ENCODE results near the gene GPR158.
"Not testable (repeated sequence)": the region's sequence is repeated elsewhere in the genome, so short reads cannot be mapped to it uniquely, and the experiment has no call there.

GPR158 gene

DNA sequence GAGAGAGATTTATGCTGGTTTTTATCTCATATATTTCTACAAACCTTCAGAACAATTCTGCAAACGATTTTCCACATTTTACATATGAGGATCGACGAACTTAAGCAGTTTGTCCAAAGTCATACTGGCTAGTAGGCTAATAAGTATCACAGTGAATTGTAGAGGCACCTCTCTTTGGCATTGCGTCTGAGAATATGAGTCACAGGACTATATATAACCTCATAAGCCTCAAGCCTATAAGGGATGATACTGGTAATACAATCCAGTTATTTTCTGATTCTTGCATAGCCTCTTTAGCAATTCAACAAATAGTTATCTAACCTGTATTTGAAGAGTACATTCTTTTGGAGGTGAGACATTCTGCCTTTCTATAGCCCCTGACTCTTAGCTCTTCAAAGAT lies 129.8 kb downstream of the GPR158 start:
- DNase-seq (ENCODE audit: low read depth) = no peak

DNA sequence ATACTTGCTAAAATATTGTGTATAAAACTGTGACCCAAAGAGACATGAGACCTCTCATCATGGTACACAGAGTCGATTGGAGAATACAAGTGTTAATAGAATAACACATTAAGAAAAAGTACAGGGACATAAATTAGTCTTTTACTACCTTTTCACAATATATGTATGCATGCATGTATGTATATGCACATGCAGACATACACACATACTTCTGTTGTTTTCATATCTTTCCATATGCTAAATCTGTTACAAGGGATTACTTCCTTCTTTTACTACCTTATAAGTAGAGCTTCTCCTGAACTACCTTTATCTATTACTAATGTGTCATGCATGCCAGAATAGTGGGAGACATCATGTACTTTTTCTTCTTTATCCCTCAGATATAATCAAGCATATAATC lies 131.6 kb downstream of the GPR158 start:
- no peak for DNase-seq (ENCODE audit: low read depth)

DNA sequence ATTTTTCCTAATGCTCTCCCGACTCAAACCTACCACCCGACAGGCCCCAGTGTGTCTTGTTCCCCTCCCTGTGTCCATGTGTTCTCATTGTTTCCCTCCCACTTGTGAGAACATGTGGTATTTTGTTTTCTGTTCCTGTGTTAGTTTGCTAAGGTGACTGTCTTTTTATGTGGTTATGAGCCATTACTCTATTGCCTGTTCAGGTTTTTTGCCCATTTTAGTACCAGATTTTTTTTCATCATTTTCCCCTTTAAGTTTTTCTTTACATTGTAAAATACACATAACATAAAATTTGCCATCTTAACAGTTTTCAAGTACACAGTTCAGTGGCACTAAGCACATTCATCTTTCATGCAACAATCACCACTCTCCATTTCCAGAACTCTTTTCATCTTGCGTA lies 133.5 kb downstream of the GPR158 start:
- DNase-seq (ENCODE audit: low read depth) = no peak

DNA sequence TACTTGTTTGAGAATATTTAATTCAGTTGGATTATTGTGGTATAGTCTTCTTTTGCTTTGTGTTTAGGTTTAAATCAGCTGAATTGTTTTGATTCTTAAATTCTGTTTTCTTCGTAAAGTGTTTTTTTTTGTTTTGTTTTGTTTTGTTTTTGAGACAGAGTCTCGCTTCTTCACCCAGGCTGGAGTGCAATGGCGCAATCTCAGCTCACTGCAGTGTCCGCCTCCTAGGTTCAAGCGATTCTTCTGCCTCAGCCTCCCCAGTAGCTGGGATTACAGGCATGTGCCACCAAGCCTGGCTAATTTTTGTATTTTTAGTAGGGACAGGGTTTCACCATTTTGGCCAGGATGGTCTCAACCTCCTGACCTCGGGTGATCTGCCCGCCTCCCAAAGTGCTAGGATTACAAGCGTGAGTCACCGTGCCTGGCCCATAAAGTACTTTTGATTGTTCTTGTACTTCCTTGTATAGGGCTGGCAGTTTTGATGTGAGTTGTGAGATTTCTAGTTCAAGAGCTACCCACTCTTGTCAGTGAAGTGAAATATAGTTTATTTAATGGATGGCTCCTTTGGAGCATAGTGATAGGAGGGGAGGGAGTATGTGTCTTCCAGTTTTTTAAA lies 142.9 kb downstream of the GPR158 start:
- DNase-seq (ENCODE audit: low read depth) = not testable (repeated sequence)

DNA sequence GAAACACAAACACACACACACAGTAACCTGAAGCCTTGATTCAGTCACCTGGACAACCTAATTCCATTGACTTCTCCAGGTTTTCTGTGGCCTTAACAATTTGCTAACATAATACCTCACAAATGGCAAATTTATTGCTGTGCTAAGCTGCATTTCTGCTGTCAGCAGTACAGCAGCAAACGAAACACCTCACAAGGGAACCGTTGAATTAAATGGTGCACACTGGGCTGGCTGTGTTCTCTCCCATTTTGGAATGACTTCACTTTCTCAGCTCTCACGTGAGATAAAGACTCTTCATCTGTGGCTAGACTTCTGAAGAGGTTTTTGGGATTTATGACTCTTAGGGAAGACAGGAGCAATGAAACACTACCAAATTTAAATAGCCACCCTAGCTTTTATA lies 152.5 kb downstream of the GPR158 start:
- DNase-seq (ENCODE audit: low read depth) = no peak

DNA sequence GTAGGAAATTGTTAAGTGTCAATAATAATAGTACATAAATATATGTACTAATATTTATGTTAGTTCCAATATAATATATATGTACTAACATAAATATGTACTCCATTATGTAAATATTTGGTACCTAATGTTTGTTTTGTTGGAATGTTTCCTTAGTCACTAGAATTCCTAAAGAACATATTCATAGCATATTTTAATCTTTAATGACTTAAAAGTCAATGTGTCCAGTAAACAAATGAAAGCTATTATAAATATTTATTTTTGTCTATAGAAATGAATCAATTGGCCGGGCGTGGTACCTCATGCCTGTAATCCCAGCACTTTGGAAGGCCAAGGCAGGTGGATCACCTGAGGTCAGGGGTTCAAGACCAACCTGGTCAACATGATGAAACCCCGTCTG lies 153.6 kb downstream of the GPR158 start:
- DNase-seq (ENCODE audit: low read depth) = no peak

DNA sequence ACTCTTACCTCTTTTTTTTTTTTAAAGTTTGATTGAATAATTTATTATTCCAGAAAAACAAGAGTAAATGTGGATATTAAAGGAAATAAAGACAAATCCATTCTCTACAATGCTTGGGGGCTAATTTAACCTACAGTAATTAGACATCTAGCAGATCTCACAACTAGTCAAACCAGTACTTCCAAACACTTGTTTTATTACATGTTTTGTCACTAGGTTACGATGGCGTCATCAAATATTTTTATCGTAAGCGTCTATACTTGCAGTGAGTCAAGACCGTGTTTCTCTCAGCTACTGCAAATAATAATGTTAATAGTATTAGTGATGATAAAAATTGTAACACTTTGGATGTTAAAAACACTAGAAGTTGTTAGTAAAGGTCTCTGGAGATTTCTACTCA lies 154.8 kb downstream of the GPR158 start:
- not testable (repeated sequence) for DNase-seq (ENCODE audit: low read depth)

DNA sequence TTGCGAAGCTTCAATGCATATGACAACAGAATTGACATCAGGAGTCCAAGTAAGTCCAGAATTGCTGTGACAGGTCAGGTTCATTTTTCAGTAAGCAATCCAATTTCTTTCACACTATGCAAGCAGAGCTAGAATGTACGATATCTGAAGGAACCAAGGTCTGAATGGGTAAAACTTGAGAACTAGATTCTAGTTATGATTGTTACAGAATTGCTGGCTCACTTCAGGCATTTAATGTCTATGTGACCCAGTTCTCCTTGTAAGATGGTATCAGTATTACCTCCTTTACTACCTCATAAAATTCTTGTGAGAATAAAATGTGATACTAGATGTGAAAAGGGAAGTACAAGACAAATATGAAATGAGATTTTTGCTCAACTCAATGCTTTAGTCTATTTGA lies 159.6 kb downstream of the GPR158 start:
- DNase-seq (ENCODE audit: low read depth) = no peak

DNA sequence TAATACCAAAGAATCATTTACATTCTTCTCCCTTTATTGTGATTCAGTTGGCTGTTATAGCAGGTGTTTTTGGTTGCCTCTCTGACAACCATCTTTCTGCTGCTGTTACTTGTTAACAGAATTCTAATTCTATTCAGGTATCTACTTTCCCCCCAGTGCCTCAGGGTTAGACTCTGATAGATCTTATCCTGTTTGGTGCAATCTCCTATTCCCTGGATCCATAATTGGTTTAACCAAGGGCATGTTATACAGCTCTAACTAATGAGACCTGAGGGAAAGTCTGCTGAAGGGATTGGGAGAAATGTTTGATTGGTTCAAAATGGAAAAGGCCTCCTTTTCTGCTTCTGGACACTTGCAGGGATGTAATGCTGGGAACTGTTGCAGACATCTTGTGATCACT lies 161.5 kb downstream of the GPR158 start:
- no peak for DNase-seq (ENCODE audit: low read depth)

DNA sequence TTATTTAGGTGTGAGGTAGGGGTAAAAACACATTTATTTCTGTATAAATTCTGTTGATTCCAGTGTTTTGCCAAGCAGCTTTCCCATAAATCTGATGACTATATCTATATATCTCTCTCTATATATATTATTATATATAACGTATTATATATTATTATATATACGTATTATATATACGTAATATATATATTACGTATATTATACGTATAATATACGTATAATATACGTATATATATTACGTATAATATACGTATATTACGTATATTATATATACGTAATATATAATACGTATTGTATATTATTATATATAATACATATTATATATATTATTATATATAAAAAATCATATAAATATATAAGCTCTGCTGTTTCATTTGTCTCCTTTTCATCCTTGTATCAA lies 163.5 kb downstream of the GPR158 start:
- no peak for DNase-seq (ENCODE audit: low read depth)

DNA sequence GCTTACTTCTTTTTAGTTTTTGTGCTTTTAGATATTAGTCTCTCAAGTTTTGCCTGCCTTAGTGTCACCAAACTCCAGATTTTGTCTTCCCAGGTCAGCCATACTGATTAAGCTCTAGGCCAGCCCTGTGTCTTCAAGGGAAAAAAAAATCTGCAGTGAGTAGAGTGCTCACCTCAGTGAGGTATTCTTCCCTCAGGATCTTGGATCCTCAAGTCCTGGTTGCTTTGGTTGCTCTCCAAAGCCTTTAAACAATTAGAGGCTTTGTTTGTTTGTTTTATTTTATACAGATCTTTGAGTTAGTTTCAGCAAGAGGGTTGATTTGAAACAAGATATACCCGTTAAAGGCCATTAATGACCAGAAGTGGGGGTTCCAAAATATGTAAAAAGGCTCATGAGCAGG lies 165.2 kb downstream of the GPR158 start:
- DNase-seq (ENCODE audit: low read depth) = no peak

DNA sequence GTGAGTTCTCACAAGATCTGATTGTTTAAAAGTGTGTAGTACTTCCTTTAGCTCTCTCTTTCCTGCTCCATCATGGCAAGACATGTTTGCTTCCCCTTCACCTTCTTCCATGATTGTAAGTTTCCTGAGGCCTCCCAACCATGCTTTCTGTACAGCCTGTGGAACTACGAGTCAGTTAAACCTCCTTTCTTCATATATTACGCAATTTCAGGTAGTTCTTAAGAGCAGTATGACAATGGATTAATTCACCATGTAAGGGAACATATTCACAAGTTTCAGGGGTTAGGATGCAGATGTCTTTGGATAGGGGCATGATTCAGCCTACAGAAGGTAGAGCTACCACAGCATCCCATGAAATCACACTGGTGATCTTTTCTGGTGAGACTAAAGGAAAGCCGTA lies 174.7 kb downstream of the GPR158 start:
- no peak for DNase-seq (ENCODE audit: low read depth)

DNA sequence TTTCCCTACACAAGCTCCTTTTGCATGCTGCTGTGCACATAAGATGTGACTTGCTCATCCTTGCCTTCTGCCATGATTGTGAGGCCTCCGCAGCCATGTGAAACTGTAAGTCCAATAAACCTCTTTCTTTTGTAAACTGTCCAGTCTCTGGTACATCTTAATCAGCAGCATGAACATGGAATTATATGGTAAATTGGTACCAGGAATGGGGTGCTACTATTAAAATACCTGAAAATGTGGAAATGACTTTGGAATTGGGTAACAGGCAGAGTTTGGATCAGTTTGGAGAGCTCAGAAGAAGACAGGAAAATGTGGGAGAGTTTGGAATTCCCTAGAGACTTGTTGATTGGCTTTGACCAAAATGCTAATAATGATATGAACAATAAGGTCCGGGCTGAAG lies 181.8 kb downstream of the GPR158 start:
- no peak for DNase-seq (ENCODE audit: low read depth)

DNA sequence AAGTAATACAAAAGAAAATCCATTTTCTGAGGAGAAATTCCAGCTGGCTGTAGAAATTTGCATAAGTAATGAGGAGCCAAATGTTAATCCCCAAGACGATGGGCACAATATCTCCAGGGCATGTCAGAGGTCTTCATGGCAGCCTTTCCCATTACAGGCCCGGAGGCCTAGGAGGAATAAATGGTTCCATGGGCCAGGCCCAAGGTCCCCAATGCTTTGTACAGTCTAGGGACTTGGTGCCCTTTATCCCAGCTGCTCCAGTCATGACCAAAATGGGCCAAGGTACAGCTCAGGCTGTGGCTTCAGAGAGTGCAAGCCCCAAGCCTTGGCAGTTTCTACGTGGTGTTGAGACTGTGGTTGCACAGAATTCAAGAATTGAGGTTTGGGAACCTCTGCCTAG lies 182.5 kb downstream of the GPR158 start:
- no peak for DNase-seq (ENCODE audit: low read depth)

DNA sequence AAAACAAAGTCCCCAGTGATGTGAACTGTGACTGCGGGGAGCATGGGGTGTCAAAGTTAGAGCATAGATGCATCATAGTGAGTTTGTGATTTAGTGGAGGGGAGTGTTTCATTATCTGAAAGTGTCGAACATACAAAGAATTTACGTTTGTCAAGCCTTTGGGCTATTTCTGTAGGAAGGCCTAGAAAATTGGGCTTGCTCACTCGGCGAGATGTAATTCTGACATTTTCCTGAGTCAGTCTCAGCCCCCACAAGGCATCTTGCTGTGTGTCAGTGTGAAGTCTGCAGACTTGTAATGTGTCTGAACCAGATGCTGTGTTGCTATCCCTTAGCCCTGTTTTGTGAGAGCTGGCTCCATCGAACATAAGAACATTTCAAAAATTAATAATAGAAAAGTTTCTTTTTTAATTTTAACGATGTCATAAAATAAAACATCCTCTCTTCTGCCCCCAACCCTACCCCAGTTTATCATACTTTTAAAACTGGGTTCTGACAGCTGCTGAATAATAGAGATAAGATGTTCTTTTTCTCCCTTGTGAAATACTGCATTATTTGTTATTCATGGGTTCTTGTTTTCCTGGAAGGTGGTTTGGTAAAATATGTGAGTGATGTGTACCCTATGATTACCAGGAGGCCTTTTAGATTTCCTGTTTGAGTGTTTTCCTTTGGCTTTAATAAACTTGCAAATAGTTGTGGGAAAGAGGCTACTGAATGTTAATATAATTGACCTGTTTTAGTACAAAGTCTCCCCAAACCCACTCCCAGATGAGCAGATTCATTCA lies 207.4 kb downstream of the GPR158 start:
- no peak for DNase-seq (ENCODE audit: low read depth)

DNA sequence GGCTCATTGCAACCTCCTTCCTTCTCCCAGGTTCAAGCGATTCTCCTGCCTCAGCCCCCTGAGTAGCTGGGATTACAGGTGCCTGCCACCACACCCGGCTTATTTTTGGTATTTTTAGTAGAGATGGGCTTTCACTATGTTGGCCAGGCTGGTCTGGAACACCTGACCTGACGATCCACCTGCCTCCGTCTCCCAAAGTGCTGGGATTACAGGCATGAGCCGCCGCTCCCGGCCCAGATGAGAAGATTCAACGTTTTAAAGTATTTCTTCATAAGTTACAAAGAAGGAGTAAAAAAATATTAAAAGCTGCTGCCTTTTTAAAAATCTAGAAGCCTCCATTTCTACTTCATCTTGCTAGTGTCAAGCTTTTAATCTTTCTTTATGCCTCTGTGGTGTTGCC lies 208.1 kb downstream of the GPR158 start:
- DNase-seq (ENCODE audit: low read depth) = not testable (repeated sequence)

DNA sequence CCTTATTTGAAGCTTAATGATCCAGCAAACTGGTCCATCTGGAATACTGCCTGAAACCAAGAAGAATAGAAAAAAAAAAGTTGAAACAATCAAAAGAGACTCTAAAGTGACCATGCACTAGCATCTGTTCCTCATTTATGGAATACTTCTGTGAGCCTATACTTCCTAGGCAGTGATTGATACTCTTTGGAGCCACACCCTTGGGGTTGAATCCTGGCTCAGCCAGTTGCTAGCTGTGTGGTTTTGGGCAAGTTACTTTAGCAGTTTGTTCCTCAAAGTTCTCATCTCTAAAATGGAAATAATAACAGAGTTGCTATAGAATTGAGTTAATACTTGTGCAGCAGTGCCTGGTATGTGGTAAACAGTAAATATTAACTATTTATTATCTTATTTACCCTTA lies 208.9 kb downstream of the GPR158 start:
- no peak for DNase-seq (ENCODE audit: low read depth)

DNA sequence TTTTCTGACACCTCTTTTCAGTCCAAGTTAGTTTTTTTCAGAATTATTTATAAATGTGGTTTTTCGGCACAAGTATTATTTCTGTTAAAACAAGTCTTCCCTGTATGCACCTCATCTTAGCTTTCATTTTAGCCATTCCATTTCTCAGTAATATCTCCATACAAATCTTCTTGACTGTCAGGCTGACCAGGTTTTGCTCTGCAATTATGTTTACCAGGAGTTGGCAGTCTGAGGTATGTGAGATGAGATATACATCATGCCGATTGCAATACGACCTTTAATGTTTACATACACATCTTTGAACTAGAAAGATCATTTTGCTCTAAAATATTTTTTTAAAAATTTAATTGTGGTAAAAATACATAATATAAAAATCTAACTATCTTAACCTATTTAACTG lies 209.8 kb downstream of the GPR158 start:
- DNase-seq (ENCODE audit: low read depth) = no peak

DNA sequence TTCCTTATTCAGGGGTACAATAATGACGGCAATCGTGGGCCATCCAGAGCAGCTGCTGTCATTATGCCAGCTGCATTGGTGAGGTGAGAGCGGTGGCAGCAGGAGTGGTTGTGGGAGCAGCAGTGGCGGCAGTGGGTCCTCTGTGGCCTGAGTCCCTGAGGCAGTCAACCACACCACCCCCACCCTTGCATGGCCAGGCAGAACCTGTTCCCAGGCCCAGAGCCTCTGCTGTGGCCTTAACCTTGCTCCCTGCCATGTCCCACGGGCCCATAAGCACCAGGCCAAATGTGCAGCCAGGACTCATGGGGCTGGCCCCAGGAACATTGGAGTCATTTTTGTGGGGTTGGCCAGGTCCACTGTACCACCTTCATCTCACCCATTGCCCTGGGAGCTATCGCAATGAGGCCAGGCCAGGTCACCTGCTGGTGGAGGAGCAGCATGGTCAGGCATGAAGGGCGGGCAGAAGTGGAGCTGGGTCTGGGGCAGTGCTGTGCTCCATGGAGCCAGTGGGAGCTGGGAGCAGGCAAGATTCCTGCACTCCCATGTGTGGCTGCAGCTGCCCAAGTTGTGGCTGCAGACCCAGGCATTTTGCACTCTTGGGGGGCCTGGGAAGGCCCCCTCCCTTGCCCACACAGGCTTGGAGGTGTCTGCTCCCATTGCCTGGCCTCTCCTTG lies 213.5 kb downstream of the GPR158 start:
- DNase-seq (ENCODE audit: low read depth) = no peak

DNA sequence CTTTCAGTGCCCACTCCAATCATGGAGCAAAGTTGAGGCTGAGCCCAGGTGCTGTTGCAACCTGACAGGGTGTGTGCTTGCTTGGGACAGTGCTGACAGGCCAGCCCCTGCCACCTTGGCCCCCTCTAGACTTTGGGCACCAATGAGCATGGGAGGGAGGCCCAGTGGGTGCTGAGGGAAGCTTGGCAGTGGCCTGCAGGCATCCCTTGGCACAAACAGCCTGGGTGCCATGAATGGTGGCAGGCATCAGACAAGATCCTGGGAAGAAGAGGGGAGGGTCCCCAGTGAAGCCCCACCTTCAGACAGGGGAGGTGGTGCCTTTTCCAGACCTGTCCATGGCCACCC lies 214.0 kb downstream of the GPR158 start:
- no peak for DNase-seq (ENCODE audit: low read depth)

DNA sequence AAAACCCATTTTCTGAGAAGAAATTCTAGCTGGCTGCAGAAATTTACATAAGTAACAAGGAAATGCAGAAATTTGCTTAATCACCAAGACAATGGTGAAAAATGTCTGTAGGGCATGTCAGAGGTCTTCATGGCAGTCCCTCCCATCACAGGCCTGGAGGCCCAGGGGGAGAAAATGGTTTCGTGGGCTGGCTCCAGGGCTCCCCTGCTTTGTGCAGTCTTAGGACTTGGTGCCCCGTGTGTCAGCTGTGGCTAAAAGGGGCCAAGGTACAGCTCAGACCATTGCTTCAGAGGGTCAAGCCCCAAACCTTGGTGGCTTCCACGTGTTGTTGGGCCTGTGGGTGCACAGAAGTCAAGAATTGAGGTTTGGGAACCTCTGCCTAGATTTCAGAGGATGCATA lies 215.9 kb downstream of the GPR158 start:
- no peak for DNase-seq (ENCODE audit: low read depth)

DNA sequence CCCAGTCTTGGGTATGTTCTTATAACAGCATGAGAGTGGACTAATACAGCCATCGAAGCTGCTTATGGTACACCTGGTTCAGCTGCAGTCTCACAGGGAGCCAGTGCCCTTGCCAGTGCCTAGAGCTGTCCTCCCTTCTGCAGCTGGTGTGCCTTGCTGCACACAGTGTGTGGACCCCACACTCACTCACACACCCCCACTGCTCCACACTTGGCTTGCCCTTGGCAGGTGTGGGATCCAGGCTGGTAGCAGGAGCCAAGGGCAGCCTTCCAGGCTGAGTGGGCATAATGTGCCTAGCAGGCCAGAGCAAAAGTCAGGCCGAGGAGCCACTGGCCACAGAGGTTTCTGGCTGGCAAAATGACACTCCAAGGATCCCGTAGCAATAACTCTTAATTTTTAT lies 217.3 kb downstream of the GPR158 start:
- no peak for DNase-seq (ENCODE audit: low read depth)

DNA sequence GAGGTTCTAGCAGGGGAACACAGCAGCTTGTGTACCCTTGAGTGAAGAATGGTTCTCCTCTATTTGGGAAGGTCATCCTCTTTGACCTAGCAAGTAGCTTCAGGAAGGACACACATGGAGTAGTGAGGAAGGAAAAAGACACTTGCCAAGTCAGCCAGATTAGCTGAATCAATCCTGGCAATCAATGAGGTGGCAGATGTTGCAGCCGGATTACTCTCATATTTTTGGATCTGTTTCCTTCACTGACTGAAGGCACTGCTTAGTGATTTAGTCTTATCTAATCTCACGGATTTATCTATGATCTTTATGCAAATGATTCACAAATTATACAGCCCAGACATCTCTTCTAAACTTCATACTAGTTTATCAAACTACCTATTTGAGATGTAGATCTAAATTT lies 218.8 kb downstream of the GPR158 start:
- no peak for DNase-seq (ENCODE audit: low read depth)

DNA sequence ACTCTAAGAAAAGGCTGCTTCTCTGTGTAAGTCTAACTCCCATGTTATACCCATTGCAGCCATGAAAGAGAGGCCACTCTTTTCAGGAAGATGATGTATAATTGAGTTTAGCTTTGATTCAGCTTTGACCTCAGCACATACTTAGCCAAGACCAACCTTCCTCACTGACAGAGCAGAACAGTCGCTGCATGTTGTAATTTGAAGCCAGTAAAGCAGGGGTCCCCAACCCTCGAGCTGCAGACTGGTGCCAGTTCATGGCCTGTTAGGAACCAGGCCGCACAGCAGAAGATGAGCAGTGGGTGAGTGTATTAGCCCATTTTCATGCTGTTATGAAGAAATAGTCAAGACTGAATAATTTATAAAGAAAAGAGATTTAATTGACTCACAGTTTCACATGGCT lies 223.9 kb downstream of the GPR158 start:
- DNase-seq (ENCODE audit: low read depth) = no peak
